ENCODE measurements around the gene EPAS1. TPM values are rescaled to one million over a fixed set of nuclear protein-coding genes. Genes with fewer than 3 reads are reported as not detected.
A peak's percentile ranks its signal among the peaks of the same experiment; 100 is the strongest.

Gene EPAS1
- total RNA-seq, 6 donors from 2014 or later = 440 to 1,878 (median 1,131) TPM

- H3K36me3 ChIP-seq = no peaks in the 10 kb centered on the region
- 83 to 89% methylated on average over 5 of the region's 5 CpGs for whole genome bisulfite sequencing, 2 donors
- no peak overlapping the region for H3K4me3 ChIP-seq
- no peaks in the 10 kb centered on the region for H3K27me3 ChIP-seq
- H3K4me1 ChIP-seq = peaks cover 4 to 18% (median 11%) of the 10 kb centered on the region in 4 donors
- H3K9me3 ChIP-seq = no peaks in the 10 kb centered on the region
- peak overlapping the region in 1 of 4 donors; percentile 23 for H3K27ac ChIP-seq
- no peak for DNase-seq
- ATAC-seq (ENCODE audit: low FRiP score in 2 of 2) = no peak
- TF ChIP-seq EP300 (IDR thresholded peaks at IDR 0.05) (no peak), POLR2A (IDR thresholded peaks at IDR 0.05) (no peak), CTCF (IDR thresholded peaks at IDR 0.05) (no peak)
Measured at GRCh38 chr2:46266134-46266533, 31.1 kb upstream of the EPAS1 start.

- Histone ChIP-seq H3K36me3 (no peaks in the 10 kb centered on the region), H3K27me3 (no peaks in the 10 kb centered on the region), H3K4me1 (peaks cover 5 to 18% (median 12%) of the 10 kb centered on the region in 4 donors), H3K27ac (peak overlapping the region in 2 of 4 donors; percentile 23 to 41), H3K4me3 (no peak overlapping the region), H3K9me3 (no peaks in the 10 kb centered on the region)
- ATAC-seq (ENCODE audit: low FRiP score in 2 of 2) = no peak
- no peak for TF ChIP-seq POLR2A (IDR thresholded peaks at IDR 0.05)
- TF ChIP-seq CTCF (IDR thresholded peaks at IDR 0.05) = no peak
- no peak for TF ChIP-seq POLR2AphosphoS5 (IDR thresholded peaks at IDR 0.05)
- TF ChIP-seq EP300 (IDR thresholded peaks at IDR 0.05) = no peak
- DNase-seq = no peak
- WGBS, 2 donors = 43 to 59% methylated on average over 1 of the region's 1 CpG
Measured at GRCh38 chr2:46267616-46268015, 29.6 kb upstream of the EPAS1 start.

GRCh38 chr2:46268196-46268595, 29.0 kb upstream of the EPAS1 start:
- 6 to 22% methylated on average over 2 of the region's 2 CpGs for WGBS, 2 donors

GRCh38 chr2:46269001-46269400, 28.2 kb upstream of the EPAS1 start:
- Histone ChIP-seq H3K4me1 (peaks cover 9 to 24% (median 17%) of the 10 kb centered on the region in 4 donors), H3K27ac (peak overlapping the region in 1 of 4 donors; percentile 36), H3K36me3 (no peaks in the 10 kb centered on the region), H3K27me3 (no peaks in the 10 kb centered on the region), H3K4me3 (no peak overlapping the region), H3K9me3 (no peaks in the 10 kb centered on the region)
- TF ChIP-seq CTCF (IDR thresholded peaks at IDR 0.05) (no peak), POLR2A (IDR thresholded peaks at IDR 0.05) (no peak), POLR2AphosphoS5 (IDR thresholded peaks at IDR 0.05) (no peak), EP300 (IDR thresholded peaks at IDR 0.05) (no peak)
- no peak for DNase-seq
- no peak for ATAC-seq (ENCODE audit: low FRiP score in 2 of 2)
- 88 to 92% methylated on average over 4 of the region's 4 CpGs for WGBS, 2 donors

More at GRCh38 chr2:46268196-46268595, 29.0 kb upstream of the EPAS1 start:
- Histone ChIP-seq H3K4me1 (peaks cover 5 to 22% (median 16%) of the 10 kb centered on the region in 4 donors), H3K27me3 (no peaks in the 10 kb centered on the region), H3K4me3 (no peak overlapping the region), H3K9me3 (no peaks in the 10 kb centered on the region), H3K36me3 (no peaks in the 10 kb centered on the region), H3K27ac (peak overlapping the region in 2 of 4 donors; percentile 23 to 41)
- TF ChIP-seq POLR2AphosphoS5 (IDR thresholded peaks at IDR 0.05) (no peak), EP300 (IDR thresholded peaks at IDR 0.05) (no peak), CTCF (IDR thresholded peaks at IDR 0.05) (no peak), POLR2A (IDR thresholded peaks at IDR 0.05) (no peak)
- ATAC-seq (ENCODE audit: low FRiP score in 2 of 2) = no peak
- no peak for DNase-seq
